Thyroid gland (tissue), 4 donors: ENCODE data around the gene FASN.

Experiments used
- POLR2A ChIP-seq, 2 donors: fragments of 450-650 bp; IDR thresholded peaks; one replicate each; pipeline ENCODE4 v1.6.1; 2017; ENCODE audit warnings: antibody characterized with exemption in 2 of 2, mild to moderate bottlenecking in 2 of 2, moderate library complexity in 1 of 2
- TF ChIP-seq, protein P1 (sequence below), 6 experiments: fragments of 200-600 bp in 3 of 6; fragments of 450-650 bp in 3 of 6; sonication (generic) in 3 of 6; IDR thresholded peaks; one replicate each; pipeline ENCODE4 v1.5.1; 2016 to 2019; ENCODE audit warnings: antibody characterized with exemption in 6 of 6, mild to moderate bottlenecking in 2 of 6, inconsistent platforms in 1 of 6, moderate library complexity in 1 of 6

DNA sequence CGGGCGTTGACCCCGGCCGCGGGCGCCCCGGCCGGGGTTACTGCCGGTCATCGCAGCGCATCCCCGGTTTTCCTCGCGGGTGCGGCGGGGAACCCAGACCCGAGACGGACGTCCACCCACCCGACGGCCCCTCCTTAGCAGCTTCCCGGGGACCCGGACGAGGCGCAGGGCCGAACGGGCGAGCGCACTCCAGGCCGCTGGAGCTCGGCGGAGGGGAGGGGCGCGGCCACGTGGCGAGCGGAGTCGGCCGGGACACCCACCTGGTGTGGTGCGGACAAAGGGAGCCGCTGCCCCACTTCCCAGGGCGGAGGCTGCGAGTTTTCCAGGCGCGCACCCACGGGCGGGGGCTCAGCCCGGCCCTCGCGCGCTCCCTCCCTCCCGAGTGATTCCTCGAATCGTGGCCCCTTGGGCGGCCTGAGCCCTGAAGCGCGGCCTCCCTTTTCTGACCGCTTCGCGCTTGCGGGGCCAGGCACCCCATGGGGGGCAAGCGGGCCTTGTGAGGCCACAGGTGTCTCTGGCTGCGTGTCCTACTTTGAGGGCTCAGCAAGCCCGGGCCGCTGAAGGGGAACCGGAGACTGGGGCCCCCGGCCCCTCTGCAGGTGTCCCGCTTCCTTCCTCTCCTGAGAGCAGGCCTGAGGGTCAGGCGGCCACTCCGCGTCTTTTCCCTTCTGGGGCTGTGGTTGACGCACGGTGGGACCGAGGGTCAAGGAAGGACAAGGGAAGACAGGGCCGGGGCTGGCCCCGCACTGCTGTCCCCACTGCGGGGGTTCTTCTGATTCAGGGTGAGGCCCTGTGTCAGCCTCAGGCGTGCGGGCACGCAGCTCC lies 1.1 kb upstream of the FASN start:
- TF ChIP-seq, protein P1, sequence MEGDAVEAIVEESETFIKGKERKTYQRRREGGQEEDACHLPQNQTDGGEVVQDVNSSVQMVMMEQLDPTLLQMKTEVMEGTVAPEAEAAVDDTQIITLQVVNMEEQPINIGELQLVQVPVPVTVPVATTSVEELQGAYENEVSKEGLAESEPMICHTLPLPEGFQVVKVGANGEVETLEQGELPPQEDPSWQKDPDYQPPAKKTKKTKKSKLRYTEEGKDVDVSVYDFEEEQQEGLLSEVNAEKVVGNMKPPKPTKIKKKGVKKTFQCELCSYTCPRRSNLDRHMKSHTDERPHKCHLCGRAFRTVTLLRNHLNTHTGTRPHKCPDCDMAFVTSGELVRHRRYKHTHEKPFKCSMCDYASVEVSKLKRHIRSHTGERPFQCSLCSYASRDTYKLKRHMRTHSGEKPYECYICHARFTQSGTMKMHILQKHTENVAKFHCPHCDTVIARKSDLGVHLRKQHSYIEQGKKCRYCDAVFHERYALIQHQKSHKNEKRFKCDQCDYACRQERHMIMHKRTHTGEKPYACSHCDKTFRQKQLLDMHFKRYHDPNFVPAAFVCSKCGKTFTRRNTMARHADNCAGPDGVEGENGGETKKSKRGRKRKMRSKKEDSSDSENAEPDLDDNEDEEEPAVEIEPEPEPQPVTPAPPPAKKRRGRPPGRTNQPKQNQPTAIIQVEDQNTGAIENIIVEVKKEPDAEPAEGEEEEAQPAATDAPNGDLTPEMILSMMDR (IDR thresholded peaks at IDR 0.05) = no peak
- no peak for TF ChIP-seq POLR2A (IDR thresholded peaks at IDR 0.05)
